ENCODE results near the gene CUBN. TPM values are rescaled to one million over a fixed set of nuclear protein-coding genes. Genes with fewer than 3 reads are reported as not detected.

The CUBN gene
- total RNA-seq, 2 experiments from 2014 or later: 7.9 to 9.2 TPM

DNA sequence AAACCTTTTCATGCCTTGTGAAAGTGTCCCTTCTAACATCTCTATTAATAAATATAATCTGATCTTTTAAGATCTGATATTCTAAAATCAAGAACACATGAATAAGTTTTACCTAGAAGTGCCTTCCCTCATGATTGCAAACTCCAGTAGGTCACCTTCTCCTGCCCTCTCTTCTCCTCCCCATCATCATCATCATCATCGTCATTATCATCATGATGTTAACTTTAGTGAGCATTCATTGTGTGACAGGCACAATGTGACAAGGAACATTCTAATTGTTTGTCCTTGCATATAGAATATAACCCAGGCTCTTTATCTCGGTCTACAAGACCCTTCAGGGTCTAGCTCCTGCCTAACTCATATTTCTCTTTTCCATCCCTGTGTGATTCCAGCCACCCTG lies 51.7 kb downstream of the CUBN start:
- H3K27ac ChIP-seq (ENCODE audit: low read depth in 1 of 2, low read length in 2 of 2): no peak overlapping the region
- intact Hi-C loops (cut with DNase I, micrococcal nuclease): loop anchor here in 1 of 2 experiments (5.0 kb wide), 1 partner anchor 46 kb away; no protein-coding TSS in a partner anchor
- H3K4me3 ChIP-seq (ENCODE audit: low read length): no peak overlapping the region
- Mint-ChIP-seq H3K27ac (no peak overlapping the region), H3K4me3 (no peak overlapping the region), H3K36me3 (ENCODE audit: low read depth) (peaks cover 28% of the 10 kb centered on the region), H3K4me1 (ENCODE audit: low read depth) (no peaks in the 10 kb centered on the region), H3K27me3 (no peaks in the 10 kb centered on the region), H3K9me3 (no peaks in the 10 kb centered on the region)
- TF ChIP-seq, protein P1, sequence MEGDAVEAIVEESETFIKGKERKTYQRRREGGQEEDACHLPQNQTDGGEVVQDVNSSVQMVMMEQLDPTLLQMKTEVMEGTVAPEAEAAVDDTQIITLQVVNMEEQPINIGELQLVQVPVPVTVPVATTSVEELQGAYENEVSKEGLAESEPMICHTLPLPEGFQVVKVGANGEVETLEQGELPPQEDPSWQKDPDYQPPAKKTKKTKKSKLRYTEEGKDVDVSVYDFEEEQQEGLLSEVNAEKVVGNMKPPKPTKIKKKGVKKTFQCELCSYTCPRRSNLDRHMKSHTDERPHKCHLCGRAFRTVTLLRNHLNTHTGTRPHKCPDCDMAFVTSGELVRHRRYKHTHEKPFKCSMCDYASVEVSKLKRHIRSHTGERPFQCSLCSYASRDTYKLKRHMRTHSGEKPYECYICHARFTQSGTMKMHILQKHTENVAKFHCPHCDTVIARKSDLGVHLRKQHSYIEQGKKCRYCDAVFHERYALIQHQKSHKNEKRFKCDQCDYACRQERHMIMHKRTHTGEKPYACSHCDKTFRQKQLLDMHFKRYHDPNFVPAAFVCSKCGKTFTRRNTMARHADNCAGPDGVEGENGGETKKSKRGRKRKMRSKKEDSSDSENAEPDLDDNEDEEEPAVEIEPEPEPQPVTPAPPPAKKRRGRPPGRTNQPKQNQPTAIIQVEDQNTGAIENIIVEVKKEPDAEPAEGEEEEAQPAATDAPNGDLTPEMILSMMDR (IDR thresholded peaks at IDR 0.05): no peak
- DNase-seq: no peak
- CTCF ChIA-PET: no interaction called here
- H3K36me3 ChIP-seq (ENCODE audit: insufficient read depth, low read length): peaks cover 5% of the 10 kb centered on the region
- H3K4me1 ChIP-seq (ENCODE audit: insufficient read depth, low read length): no peaks in the 10 kb centered on the region
- ATAC-seq (ENCODE audit: poor library complexity): no peak
- POLR2A ChIA-PET: no interaction called here
- no peaks in the 10 kb centered on the region for H3K27me3 ChIP-seq (ENCODE audit: control insufficient read depth in 1 of 2, insufficient read depth in 2 of 2, low read length in 2 of 2)
- H3K9me3 ChIP-seq (ENCODE audit: control insufficient read depth in 1 of 2, insufficient read depth in 1 of 2, low read length in 2 of 2): no peaks in the 10 kb centered on the region

DNA sequence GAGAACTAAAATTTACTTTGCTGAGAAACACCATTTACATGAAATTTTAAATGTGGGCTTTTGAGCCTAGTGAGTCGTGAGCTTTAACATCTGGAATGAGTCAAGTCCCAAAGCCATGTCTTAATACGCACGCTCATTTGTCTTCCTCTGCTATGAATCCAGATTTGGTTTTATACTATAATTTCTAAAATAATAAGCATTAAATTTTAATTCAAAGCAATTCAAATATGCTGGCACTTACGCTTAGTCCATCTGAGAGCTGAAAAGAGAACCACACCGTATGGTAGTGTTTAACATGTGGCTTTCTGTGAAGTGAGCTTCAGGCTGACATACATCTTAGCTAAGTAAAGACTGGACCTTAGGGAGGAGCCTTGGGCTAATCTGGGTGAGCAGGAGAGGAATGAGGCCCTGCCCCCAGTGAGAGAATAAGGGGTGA lies 52.2 kb downstream of the CUBN start:
- H3K4me3 Mint-ChIP-seq: no peak overlapping the region
- CTCF ChIA-PET: interaction anchor here (0.5 kb wide), 1 partner anchor 122 kb away, joined by 3 read pairs; no protein-coding TSS in a partner anchor
- H3K36me3 Mint-ChIP-seq (ENCODE audit: low read depth): peaks cover 24% of the 10 kb centered on the region

DNA sequence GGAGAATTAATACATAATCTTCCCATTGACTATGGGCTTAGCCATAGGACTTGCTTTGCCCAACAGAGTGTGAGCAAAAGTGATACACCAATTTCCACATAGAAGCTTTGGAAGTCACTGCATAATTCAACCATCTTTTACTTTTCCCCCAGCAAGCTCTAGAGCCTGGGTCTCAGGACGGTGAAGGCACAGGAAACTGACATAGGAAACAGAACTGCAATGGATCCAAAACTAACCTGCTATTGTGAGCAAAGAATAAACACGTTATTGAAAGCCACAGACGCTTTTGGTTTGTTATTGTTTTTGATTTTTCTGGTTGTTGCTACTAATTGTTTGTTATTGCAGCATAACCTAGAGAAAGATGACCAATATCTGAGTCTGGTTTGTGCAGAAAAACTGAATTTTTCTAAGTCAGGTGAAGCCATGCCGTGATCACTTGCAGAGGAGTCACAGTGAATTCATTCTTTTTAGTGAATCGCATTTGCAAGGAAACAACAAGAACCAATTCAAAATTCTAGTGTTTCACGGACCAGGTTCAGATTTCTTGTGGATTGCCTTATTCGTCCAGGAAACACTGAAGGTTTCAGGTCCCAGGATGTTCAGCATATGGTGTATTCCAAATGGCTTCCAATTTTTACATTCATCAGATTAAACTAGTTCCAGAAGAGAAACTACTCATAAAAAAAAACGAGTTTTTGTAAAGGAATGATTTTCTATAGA lies 52.8 kb downstream of the CUBN start:
- no peak overlapping the region for H3K27ac ChIP-seq (ENCODE audit: low read depth in 1 of 2, low read length in 2 of 2)

More for the DNA sequence above, 52.2 kb downstream of the CUBN start:
- intact Hi-C loops (cut with DNase I, micrococcal nuclease): loop anchor here in 1 of 2 experiments (5.0 kb wide), 1 partner anchor 45 kb away; no protein-coding TSS in a partner anchor
- POLR2A ChIA-PET: no interaction called here
- H3K4me3 ChIP-seq (ENCODE audit: low read length): no peak overlapping the region
- no peaks in the 10 kb centered on the region for H3K27me3 ChIP-seq (ENCODE audit: control insufficient read depth in 1 of 2, insufficient read depth in 2 of 2, low read length in 2 of 2)
- no peak overlapping the region for H3K27ac ChIP-seq (ENCODE audit: low read depth in 1 of 2, low read length in 2 of 2)
- TF ChIP-seq, protein P1 (IDR thresholded peaks at IDR 0.05): no peak
- H3K4me1 ChIP-seq (ENCODE audit: insufficient read depth, low read length): no peaks in the 10 kb centered on the region
- H3K36me3 ChIP-seq (ENCODE audit: insufficient read depth, low read length): peaks cover 3% of the 10 kb centered on the region
- DNase-seq: no peak
- Mint-ChIP-seq H3K4me1 (ENCODE audit: low read depth) (no peaks in the 10 kb centered on the region), H3K27me3 (no peaks in the 10 kb centered on the region), H3K9me3 (no peaks in the 10 kb centered on the region), H3K27ac (no peak overlapping the region)
- no peaks in the 10 kb centered on the region for H3K9me3 ChIP-seq (ENCODE audit: control insufficient read depth in 1 of 2, insufficient read depth in 1 of 2, low read length in 2 of 2)
- ATAC-seq (ENCODE audit: poor library complexity): no peak

More for the DNA sequence above, 52.8 kb downstream of the CUBN start:
- H3K9me3 ChIP-seq (ENCODE audit: control insufficient read depth in 1 of 2, insufficient read depth in 1 of 2, low read length in 2 of 2): no peaks in the 10 kb centered on the region
- TF ChIP-seq, protein P1 (IDR thresholded peaks at IDR 0.05): no peak
- ATAC-seq (ENCODE audit: poor library complexity) (no peak), DNase-seq (no peak)
- Mint-ChIP-seq H3K27me3 (no peaks in the 10 kb centered on the region), H3K4me1 (ENCODE audit: low read depth) (no peaks in the 10 kb centered on the region), H3K36me3 (ENCODE audit: low read depth) (peaks cover 27% of the 10 kb centered on the region), H3K9me3 (no peaks in the 10 kb centered on the region), H3K4me3 (no peak overlapping the region), H3K27ac (no peak overlapping the region)
- ChIA-PET POLR2A (no interaction called here), CTCF (interaction anchor here (0.5 kb wide), 1 partner anchor 122 kb away, joined by 3 read pairs; no protein-coding TSS in a partner anchor)
- intact Hi-C loops (cut with DNase I, micrococcal nuclease): loop anchor here in 1 of 2 experiments (5.0 kb wide), 1 partner anchor 44 kb away; no protein-coding TSS in a partner anchor
- H3K36me3 ChIP-seq (ENCODE audit: insufficient read depth, low read length): no peaks in the 10 kb centered on the region
- H3K27me3 ChIP-seq (ENCODE audit: control insufficient read depth in 1 of 2, insufficient read depth in 2 of 2, low read length in 2 of 2): no peaks in the 10 kb centered on the region
- H3K4me1 ChIP-seq (ENCODE audit: insufficient read depth, low read length): no peaks in the 10 kb centered on the region
- no peak overlapping the region for H3K4me3 ChIP-seq (ENCODE audit: low read length)

All from CD4-positive, alpha-beta T cell (primary cell).